ENCODE results near the gene GPATCH1. TPM values are rescaled to one million over a fixed set of nuclear protein-coding genes. Genes with fewer than 3 reads are reported as not detected.

Gene GPATCH1
- total and polyA plus RNA-seq, 2 of the 13 experiments (the other 11 are each of a cell fraction or from before 2014, with no cell fraction given): 6.8 to 6.9 TPM

- TF ChIP-seq RFXANK (CRISPR knock-in tag; IDR thresholded peaks at IDR 0.05) (no peak), MAFF (IDR thresholded peaks at IDR 0.05; ENCODE audit: low read depth, low read length) (peak; percentile 38; the same call in 1 of the 2 replicates), E2F2 (CRISPR knock-in tag; IDR thresholded peaks at IDR 0.05; ENCODE audit: borderline replicate concordance) (no peak), ZNF614 (CRISPR knock-in tag; IDR thresholded peaks at IDR 0.05; ENCODE audit: borderline replicate concordance) (no peak), MXI1 (IDR thresholded peaks at IDR 0.05; ENCODE audit: borderline replicate concordance, low read depth, low read length) (peak; percentile 46; the same call in 1 of the 3 replicates), NR2F1 (CRISPR knock-in tag; IDR thresholded peaks at IDR 0.05) (peak; percentile 86 to 97), ZNF777 (CRISPR knock-in tag; IDR thresholded peaks at IDR 0.05) (no peak), ZNF552 (CRISPR knock-in tag; IDR thresholded peaks at IDR 0.05; ENCODE audit: borderline replicate concordance) (no peak), ZNF441 (CRISPR knock-in tag; IDR thresholded peaks at IDR 0.05; ENCODE audit: borderline replicate concordance) (no peak), HINFP (CRISPR knock-in tag; IDR thresholded peaks at IDR 0.05; ENCODE audit: low read depth) (no peak), SKIL (CRISPR knock-in tag; IDR thresholded peaks at IDR 0.05; ENCODE audit: borderline replicate concordance) (peak; percentile 67; the same call in 1 of the 2 replicates), ZNF33B (CRISPR knock-in tag; IDR thresholded peaks at IDR 0.05) (no peak), ZNF776 (CRISPR knock-in tag; IDR thresholded peaks at IDR 0.05) (no peak), ARID5B (CRISPR knock-in tag; IDR thresholded peaks at IDR 0.05) (peak; percentile 86), HNRNPL (IDR thresholded peaks at IDR 0.05; ENCODE audit: low read depth, low read length) (no peak), ZNF207 (IDR thresholded peaks at IDR 0.05; ENCODE audit: borderline replicate concordance) (no peak), DNMT3B (CRISPR knock-in tag; conservative IDR thresholded peaks at IDR 0.05) (no peak), ZNF260 (CRISPR knock-in tag; IDR thresholded peaks at IDR 0.05; ENCODE audit: borderline replicate concordance, low read depth) (no peak), ZNF83 (CRISPR knock-in tag; IDR thresholded peaks at IDR 0.05; ENCODE audit: borderline replicate concordance) (no peak), SMYD3 (CRISPR knock-in tag; IDR thresholded peaks at IDR 0.05) (0 out of 2 replicates have a peak, but pooled peaks have one; percentile 62)
Measured at GRCh38 chr19:33100894-33101644, 20.1 kb downstream of the GPATCH1 start (continued).
